Chondrocyte (in vitro differentiated cells): ENCODE data around the gene ABCB9. TPM values are rescaled to one million over a fixed set of nuclear protein-coding genes. Genes with fewer than 3 reads are reported as not detected.

Source experiments
- DNase-seq: peaks from one replicate; pipeline ENCODE4 v3.0.0; 2021; ENCODE audit warnings: mixed read lengths, low spot score
- H3K27ac Mint-ChIP-seq: one replicate; pipeline ENCODE4 v1.8.0; 2021; ENCODE audit warnings: mild to moderate bottlenecking, moderate library complexity, mixed read lengths; ENCODE audit not compliant: unreplicated experiment
- H3K27me3 Mint-ChIP-seq: 2 replicates; pipeline ENCODE4 v1.8.0; 2021; ENCODE audit warnings: low read depth, mixed read lengths
- H3K36me3 Mint-ChIP-seq: 2 replicates; pipeline ENCODE4 v1.8.0; 2021; ENCODE audit warnings: low read depth, mixed read lengths
- H3K4me1 Mint-ChIP-seq: 2 replicates; pipeline ENCODE4 v1.8.0; 2021; ENCODE audit warnings: low read depth, mild to moderate bottlenecking, mixed read lengths
- H3K4me3 Mint-ChIP-seq: one replicate; pipeline ENCODE4 v1.8.0; 2021; ENCODE audit warnings: mild to moderate bottlenecking, moderate library complexity, mixed read lengths; ENCODE audit not compliant: unreplicated experiment
- H3K9me3 Mint-ChIP-seq: 2 replicates; pipeline ENCODE4 v1.8.0; 2021; ENCODE audit warnings: low read depth, mixed read lengths
- CTCF ChIP-seq: fragments of 200-600 bp; sonication (generic); IDR thresholded peaks from 2 replicates; pipeline ENCODE4 v1.5.0; 2021; ENCODE audit warnings: antibody characterized with exemption, mild to moderate bottlenecking, moderate library complexity
- total RNA-seq: library from RNA; stranded (reverse); gene quantifications from 3 replicates; pipeline ENCODE4 v1.2.1, GENCODE V29; 2021

Gene ABCB9
- total RNA-seq, 1 donor from 2014 or later, result 14.2 TPM

GRCh38 chr12:122997343-122998250, 31.3 kb upstream of the ABCB9 start:
- no peak for TF ChIP-seq CTCF
- Mint-ChIP-seq H3K9me3 (no peaks in the 10 kb centered on the region), H3K4me3 (no peak overlapping the region), H3K36me3 (peaks cover 3% of the 10 kb centered on the region), H3K27me3 (no peaks in the 10 kb centered on the region), H3K4me1 (no peaks in the 10 kb centered on the region), H3K27ac (no peak overlapping the region)
- DNase-seq, result peak; percentile 93

GRCh38 chr12:122996621-122997342, 30.5 kb upstream of the ABCB9 start:
- Mint-ChIP-seq H3K4me3 (no peak overlapping the region), H3K4me1 (no peaks in the 10 kb centered on the region), H3K36me3 (peaks cover 3% of the 10 kb centered on the region), H3K27ac (no peak overlapping the region), H3K27me3 (no peaks in the 10 kb centered on the region), H3K9me3 (no peaks in the 10 kb centered on the region)
- peak; percentile 72 for DNase-seq
- no peak for TF ChIP-seq CTCF

- DNase-seq, result no peak
- H3K4me1 Mint-ChIP-seq, result no peaks in the 10 kb centered on the region
- H3K36me3 Mint-ChIP-seq, result peaks cover 3% of the 10 kb centered on the region
- no peak for TF ChIP-seq CTCF
- H3K27me3 Mint-ChIP-seq, result no peaks in the 10 kb centered on the region
- no peak overlapping the region for H3K27ac Mint-ChIP-seq
- no peaks in the 10 kb centered on the region for H3K9me3 Mint-ChIP-seq
- H3K4me3 Mint-ChIP-seq, result no peak overlapping the region
These were observed 29.9 kb upstream of the ABCB9 start for GRCh38 chr12:122996188-122996601.

DNA sequence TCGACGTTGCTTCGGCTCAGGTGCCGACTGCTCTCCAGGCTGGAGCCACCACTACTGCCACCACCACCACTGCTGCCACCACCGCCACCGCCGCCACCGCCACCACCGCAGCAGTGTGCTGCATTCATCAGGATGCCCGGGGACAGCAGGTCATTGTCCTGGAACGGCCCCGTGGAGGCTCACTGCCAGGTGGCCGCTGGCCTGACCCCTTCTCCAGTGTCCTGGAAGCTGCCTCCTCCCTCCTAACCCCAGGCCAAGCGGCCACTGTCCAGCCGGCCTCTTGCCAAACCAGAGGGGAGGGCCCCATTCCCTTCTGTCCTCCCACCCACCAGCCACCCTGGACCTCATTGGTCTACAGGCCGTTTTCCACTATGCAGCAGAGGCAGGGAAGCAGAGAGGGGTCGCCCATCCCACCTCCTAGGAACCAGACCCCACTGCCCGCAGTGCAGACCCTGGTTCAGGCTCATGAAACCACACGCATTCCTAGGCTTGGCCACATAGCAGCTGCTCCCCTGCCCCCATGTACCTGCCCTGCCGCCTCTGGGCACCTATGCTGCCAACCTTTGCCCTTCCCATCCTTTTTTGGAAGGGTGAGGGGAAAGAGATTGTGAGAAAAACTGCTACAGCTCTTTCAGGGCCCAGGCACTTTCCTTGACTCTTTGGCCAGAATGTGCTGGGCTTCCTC, 29.4 kb upstream of the ABCB9 start:
- Mint-ChIP-seq H3K27ac (no peak overlapping the region), H3K4me3 (no peak overlapping the region)
- DNase-seq, result peak; percentile 75

More for the DNA sequence above, 29.4 kb upstream of the ABCB9 start:
- H3K9me3 Mint-ChIP-seq, result no peaks in the 10 kb centered on the region
- H3K27me3 Mint-ChIP-seq, result no peaks in the 10 kb centered on the region
- H3K36me3 Mint-ChIP-seq, result peaks cover 3% of the 10 kb centered on the region
- TF ChIP-seq CTCF, result no peak
- H3K4me1 Mint-ChIP-seq, result no peaks in the 10 kb centered on the region
